Heart left ventricle (tissue), 16 donors: Measurements from ENCODE around the gene NFATC1. TPM values are rescaled to one million over a fixed set of nuclear protein-coding genes. Genes with fewer than 3 reads are reported as not detected.

ENCODE experiments used
- ATAC-seq, 4 donors: fragments of 200-7000 bp; cut with Tn5 transposase; one replicate each; pipeline ENCODE4 v1.9.1; 2020 to 2022; ENCODE audit warnings: moderate library complexity in 4 of 4, mild to moderate bottlenecking in 3 of 4, moderate number of reproducible peaks in 1 of 4
- DNase-seq, 5 donors: peaks; one replicate each; pipeline ENCODE4 v3.0.0-alpha.2; 2020
- H3K27ac ChIP-seq, 12 donors: fragments of 200-600 bp; sonication (generic) in 4 of 12; one replicate each; pipeline versions ENCODE4 v1.5.0 to v1.8.0; 2016 to 2022; ENCODE audit warnings: mild to moderate bottlenecking in 2 of 12
- H3K27me3 ChIP-seq, 9 donors: fragments of 200-600 bp; sonication (generic) in 2 of 9; one replicate each; pipeline versions ENCODE4 v1.5.1 to v1.8.0; 2016 to 2022; ENCODE audit warnings: mild to moderate bottlenecking in 3 of 9
- H3K36me3 ChIP-seq, 9 donors: fragments of 200-600 bp; sonication (generic) in 2 of 9; one replicate each; pipeline versions ENCODE4 v1.5.0 to v1.8.0; 2018 to 2022; ENCODE audit warnings: mild to moderate bottlenecking in 2 of 9
- H3K4me1 ChIP-seq, 12 donors: fragments of 200-600 bp; sonication (generic) in 4 of 12; one replicate each; pipeline versions ENCODE4 v1.5.0 to v1.8.0; 2016 to 2022; ENCODE audit warnings: mild to moderate bottlenecking in 3 of 12
- H3K4me3 ChIP-seq, 12 donors: fragments of 200-600 bp; sonication (generic) in 4 of 12; one replicate each; pipeline versions ENCODE4 v1.5.0 to v1.8.0; 2017 to 2022; ENCODE audit warnings: mild to moderate bottlenecking in 9 of 12, moderate library complexity in 4 of 12
- H3K9me3 ChIP-seq, 12 donors: fragments of 200-600 bp; sonication (generic) in 4 of 12; one replicate each; pipeline versions ENCODE4 v1.5.0 to v1.8.0; 2016 to 2022; ENCODE audit warnings: mild to moderate bottlenecking in 1 of 12
- POLR2A ChIP-seq, 2 donors: fragments of 450-650 bp; IDR thresholded peaks; one replicate each; pipeline ENCODE4 v1.6.1; 2017; ENCODE audit warnings: antibody characterized with exemption in 2 of 2, mild to moderate bottlenecking in 2 of 2, moderate library complexity in 2 of 2
- WGBS, 4 donors: extraction: QIAGEN DNeasy Blood & Tissue Kit in 2 of 4; methylation state at CpG; one replicate each; pipeline versions ENCODE4 v1.1.5 to v1.1.7; 2013 to 2018; 5-methylcytosine and 5-hydroxymethylcytosine counted together
- intact Hi-C, 10 donors: fragments of 100-400 bp; cut with DNase I; formaldehyde crosslinking; loops; one replicate each; pipeline versions ENCODE4 v1.11.1 to v1.14.2; 2022
- polyA plus RNA-seq, 2 donors: library from polyadenylated mRNA; stranded (reverse); fragments of 200-250 nt; gene quantifications; one replicate each; pipeline ENCODE4 v1.2.3, GENCODE V29; 2013
- total RNA-seq, 9 donors: library from RNA; depleted of rRNA in 2 of 9; stranded (reverse); fragments of >200 nt in 2 of 9; fragmentation: NEBNext Ultra II Directional in 3 of 9; extraction: Animal tissue kit (Norgen Biotek cat#: 25700) in 3 of 9; gene quantifications; one replicate each; pipeline versions ENCODE4 v1.1.0 to v1.2.4, GENCODE V29; 2016 to 2023
- TF ChIP-seq, protein P1 (sequence below), 12 donors: fragments of 200-600 bp; sonication (generic) in 4 of 12; IDR thresholded peaks; one replicate each; pipeline versions ENCODE4 v1.5.0 to v1.8.0; 2018 to 2022; ENCODE audit warnings: antibody characterized with exemption in 12 of 12, mild to moderate bottlenecking in 5 of 12
- donor health status: ischemic (EF 13 %, LVEDD 7.1; RV severe dilation, severe dysfunction).
- donor health status: healthy with polysubstance abuse.
- donor health status: DM: no; HTN: yes; CAD: no.
- donor health status: DM: no; HTN: no; CAD: no.
- donor health status: ischemic (EF 25% LVEDD 6.9; RV normal size, moderate dysfunction).
- donor health status: ischemic (EF 25% LVEDD 5.7; RV mildly dilated, moderate dysfunction).
- donor health status: healthy.
- donor health status: DM: yes; HTN: yes; CAD: no.
- donor health status: ischemic (EF 35%, LVEDD 5.7; RV mildly dilated, moderate dysfunction).
- donor health status: nonischemic (EF 11% LVEDD 7.7; RV severe dilation, severe dysfunction).
- donor health status: DM: yes; HTN: yes; CAD: no.
- donor health status: PGD.
- donor health status: ischemic (EF 29% LVEDD 5.4; RV normal size, mild dysfunction).
- donor health status: nonischemic (EF 23%, LVEDD 6.1; RV moderate dilation, normal function).

Gene NFATC1
- total and polyA plus RNA-seq, 11 donors, result 6.5 to 26.7 (median 15.3) TPM

GRCh38 chr18:79530821-79531220, 135.1 kb downstream of the NFATC1 start:
- DNase-seq (peak in 1 of 5 donors; percentile 15), ATAC-seq (no peak)
- no peaks in the 10 kb centered on the region for H3K9me3 ChIP-seq
- H3K27me3 ChIP-seq, result peaks cover 0 to 7% (median 0%) of the 10 kb centered on the region in 9 donors
- peaks cover 0 to 23% (median 11%) of the 10 kb centered on the region in 9 donors for H3K36me3 ChIP-seq
- H3K4me3 ChIP-seq, result no peak overlapping the region
- H3K27ac ChIP-seq, result no peak overlapping the region
- TF ChIP-seq, protein P1, sequence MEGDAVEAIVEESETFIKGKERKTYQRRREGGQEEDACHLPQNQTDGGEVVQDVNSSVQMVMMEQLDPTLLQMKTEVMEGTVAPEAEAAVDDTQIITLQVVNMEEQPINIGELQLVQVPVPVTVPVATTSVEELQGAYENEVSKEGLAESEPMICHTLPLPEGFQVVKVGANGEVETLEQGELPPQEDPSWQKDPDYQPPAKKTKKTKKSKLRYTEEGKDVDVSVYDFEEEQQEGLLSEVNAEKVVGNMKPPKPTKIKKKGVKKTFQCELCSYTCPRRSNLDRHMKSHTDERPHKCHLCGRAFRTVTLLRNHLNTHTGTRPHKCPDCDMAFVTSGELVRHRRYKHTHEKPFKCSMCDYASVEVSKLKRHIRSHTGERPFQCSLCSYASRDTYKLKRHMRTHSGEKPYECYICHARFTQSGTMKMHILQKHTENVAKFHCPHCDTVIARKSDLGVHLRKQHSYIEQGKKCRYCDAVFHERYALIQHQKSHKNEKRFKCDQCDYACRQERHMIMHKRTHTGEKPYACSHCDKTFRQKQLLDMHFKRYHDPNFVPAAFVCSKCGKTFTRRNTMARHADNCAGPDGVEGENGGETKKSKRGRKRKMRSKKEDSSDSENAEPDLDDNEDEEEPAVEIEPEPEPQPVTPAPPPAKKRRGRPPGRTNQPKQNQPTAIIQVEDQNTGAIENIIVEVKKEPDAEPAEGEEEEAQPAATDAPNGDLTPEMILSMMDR (IDR thresholded peaks at IDR 0.05), result no peak
- TF ChIP-seq POLR2A (IDR thresholded peaks at IDR 0.05), result no peak
- 92 to 97% (median 93%) methylated on average over 18 of the region's 18 CpGs for WGBS, 4 donors
- intact Hi-C loops, result loop anchor here in 3 of 10 donors (5.0 kb wide), 1 partner anchor 111 kb away; no protein-coding TSS in a partner anchor
- peaks cover 0 to 17% (median 10%) of the 10 kb centered on the region in 12 donors for H3K4me1 ChIP-seq

GRCh38 chr18:79531386-79531785, 135.7 kb downstream of the NFATC1 start:
- DNase-seq (peak in 2 of 5 donors; percentile 17 to 42), ATAC-seq (no peak)
- Histone ChIP-seq H3K27ac (no peak overlapping the region), H3K4me3 (no peak overlapping the region), H3K4me1 (peaks cover 0 to 11% (median 5%) of the 10 kb centered on the region in 12 donors), H3K9me3 (no peaks in the 10 kb centered on the region), H3K36me3 (peaks cover 0 to 23% (median 11%) of the 10 kb centered on the region in 9 donors), H3K27me3 (peaks cover 0 to 7% (median 0%) of the 10 kb centered on the region in 9 donors)
- no peak for TF ChIP-seq POLR2A (IDR thresholded peaks at IDR 0.05)
- TF ChIP-seq, protein P1 (IDR thresholded peaks at IDR 0.05), result no peak
- intact Hi-C loops, result loop anchor here in 3 of 10 donors (5.0 kb wide), 1 partner anchor 111 kb away; no protein-coding TSS in a partner anchor
- 81 to 91% (median 87%) methylated on average over 20 of the region's 20 CpGs for WGBS, 4 donors

GRCh38 chr18:79531926-79532312, 136.2 kb downstream of the NFATC1 start:
- DNase-seq (peak in 1 of 5 donors; percentile 9), ATAC-seq (no peak)
- Histone ChIP-seq H3K9me3 (no peaks in the 10 kb centered on the region), H3K4me3 (no peak overlapping the region), H3K4me1 (peaks cover 0 to 6% (median 0%) of the 10 kb centered on the region in 12 donors), H3K27ac (no peak overlapping the region), H3K36me3 (peaks cover 0 to 23% (median 11%) of the 10 kb centered on the region in 9 donors), H3K27me3 (peaks cover 0 to 7% (median 0%) of the 10 kb centered on the region in 9 donors)
- WGBS, 4 donors, result 51 to 89% (median 57%) methylated on average over 10 to 18 of the region's 18 CpGs
- intact Hi-C loops, result loop anchor here in 3 of 10 donors (5.0 kb wide), 1 partner anchor 110 kb away; no protein-coding TSS in a partner anchor
- TF ChIP-seq, protein P1 (IDR thresholded peaks at IDR 0.05), result no peak
- TF ChIP-seq POLR2A (IDR thresholded peaks at IDR 0.05), result no peak

DNA sequence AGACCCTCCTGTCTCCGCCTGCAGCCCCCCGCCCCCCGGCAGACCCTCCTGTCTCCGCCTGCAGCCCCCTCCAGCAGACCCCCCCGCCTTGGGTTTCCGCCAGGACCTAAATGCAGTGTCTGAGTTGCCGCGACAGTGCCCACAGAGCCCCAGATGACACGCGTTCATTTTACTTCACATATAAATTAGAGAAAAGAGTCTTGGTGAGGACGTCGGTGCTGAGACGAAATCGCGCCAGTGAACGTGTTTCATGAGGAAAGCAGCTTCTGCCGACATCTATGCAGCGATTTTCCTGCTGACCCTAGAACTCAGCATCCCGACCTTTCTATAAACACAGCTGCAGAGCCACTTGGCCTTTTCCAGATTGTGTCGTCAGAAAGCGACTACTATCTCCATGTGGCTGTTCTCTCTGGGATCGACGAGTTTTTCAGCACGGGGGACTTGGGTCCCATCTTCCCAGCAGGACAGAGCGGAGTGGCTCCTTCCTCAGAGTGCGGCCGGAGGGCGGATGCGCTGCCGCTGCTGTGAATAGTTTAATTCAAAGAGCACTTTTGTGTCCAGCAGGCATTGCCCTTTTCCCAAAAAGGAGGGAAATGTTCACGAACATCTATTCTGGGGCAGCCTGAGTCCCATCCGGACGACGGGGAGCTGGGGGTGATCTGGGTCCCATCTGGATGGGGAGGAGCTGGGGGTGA, 136.7 kb downstream of the NFATC1 start:
- DNase-seq, result peak in 1 of 5 donors; percentile 40

More for the DNA sequence above, 136.7 kb downstream of the NFATC1 start:
- no peak for ATAC-seq
- Histone ChIP-seq H3K27ac (no peak overlapping the region), H3K4me3 (no peak overlapping the region), H3K9me3 (peaks cover 0 to under 1% (median 0%) of the 10 kb centered on the region in 12 donors), H3K27me3 (peaks cover 0 to 7% (median 0%) of the 10 kb centered on the region in 9 donors), H3K36me3 (peaks cover 0 to 22% (median 11%) of the 10 kb centered on the region in 9 donors), H3K4me1 (peaks cover 0 to 4% (median 0%) of the 10 kb centered on the region in 12 donors)
- no peak for TF ChIP-seq POLR2A (IDR thresholded peaks at IDR 0.05)
- TF ChIP-seq, protein P1 (IDR thresholded peaks at IDR 0.05), result no peak
- WGBS, 4 donors, result 41 to 84% (median 53%) methylated on average over 29 to 34 of the region's 34 CpGs
- intact Hi-C loops, result loop anchor here in 3 of 10 donors (5.0 kb wide), 1 partner anchor 110 kb away; no protein-coding TSS in a partner anchor
